ENCODE measurements around the gene ARIH1. TPM values are rescaled to one million over a fixed set of nuclear protein-coding genes. Genes with fewer than 3 reads are reported as not detected.
"Not testable (repeated sequence)": the region's sequence is repeated elsewhere in the genome, so short reads cannot be mapped to it uniquely, and the experiment has no call there.

The ARIH1 gene
- total RNA-seq, 4 donors from 2014 or later = 42.6 to 90.0 (median 58.5) TPM

DNA sequence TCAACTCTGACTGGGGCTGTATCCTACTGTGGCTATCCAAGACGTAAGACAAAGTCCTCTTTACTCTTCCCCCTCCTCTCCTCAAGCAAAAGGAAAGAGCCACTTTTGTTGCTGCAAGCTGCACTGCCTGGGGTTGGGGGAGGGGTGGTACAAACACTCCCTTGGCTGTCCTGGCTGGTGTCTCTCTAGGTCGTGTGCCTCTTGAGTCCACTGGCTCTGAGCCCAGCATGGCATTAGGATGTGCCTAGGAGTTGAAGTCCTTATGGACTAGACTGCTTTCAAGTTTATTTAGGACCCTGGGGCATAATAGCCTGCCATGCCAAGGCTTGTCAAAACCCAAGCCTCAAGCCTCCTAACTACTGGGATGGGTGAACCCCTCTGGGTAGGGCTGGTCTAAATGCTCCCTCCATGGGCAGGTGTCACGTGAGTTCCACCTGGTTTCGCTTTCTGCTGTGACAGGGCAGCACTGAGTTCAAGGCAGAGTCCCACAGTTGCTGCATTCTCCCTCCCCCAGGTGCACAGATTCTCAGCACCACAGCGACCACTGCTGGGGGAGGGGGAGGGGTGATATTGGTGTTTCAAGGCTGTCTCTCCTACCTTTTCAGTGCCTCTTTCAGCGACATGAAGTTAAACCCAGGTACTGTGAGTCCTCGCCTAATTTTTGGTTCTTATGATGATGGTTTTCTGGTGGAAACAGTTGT lies 141.6 kb downstream of the ARIH1 start:
- DNase-seq = peak; percentile 95
- Histone ChIP-seq H3K4me1 (peaks cover 17% of the 10 kb centered on the region in 2 donors), H3K27ac (peak overlapping the region; percentile 71 to 94 (median 74))
- H3K4me3 ChIP-seq (replicated peaks in 1 of 3); H3K36me3 ChIP-seq; H3K9me3 ChIP-seq; intact Hi-C loops (cut with DNase I); H3K27me3 ChIP-seq: not testable (repeated sequence)
- TF ChIP-seq, protein P1, sequence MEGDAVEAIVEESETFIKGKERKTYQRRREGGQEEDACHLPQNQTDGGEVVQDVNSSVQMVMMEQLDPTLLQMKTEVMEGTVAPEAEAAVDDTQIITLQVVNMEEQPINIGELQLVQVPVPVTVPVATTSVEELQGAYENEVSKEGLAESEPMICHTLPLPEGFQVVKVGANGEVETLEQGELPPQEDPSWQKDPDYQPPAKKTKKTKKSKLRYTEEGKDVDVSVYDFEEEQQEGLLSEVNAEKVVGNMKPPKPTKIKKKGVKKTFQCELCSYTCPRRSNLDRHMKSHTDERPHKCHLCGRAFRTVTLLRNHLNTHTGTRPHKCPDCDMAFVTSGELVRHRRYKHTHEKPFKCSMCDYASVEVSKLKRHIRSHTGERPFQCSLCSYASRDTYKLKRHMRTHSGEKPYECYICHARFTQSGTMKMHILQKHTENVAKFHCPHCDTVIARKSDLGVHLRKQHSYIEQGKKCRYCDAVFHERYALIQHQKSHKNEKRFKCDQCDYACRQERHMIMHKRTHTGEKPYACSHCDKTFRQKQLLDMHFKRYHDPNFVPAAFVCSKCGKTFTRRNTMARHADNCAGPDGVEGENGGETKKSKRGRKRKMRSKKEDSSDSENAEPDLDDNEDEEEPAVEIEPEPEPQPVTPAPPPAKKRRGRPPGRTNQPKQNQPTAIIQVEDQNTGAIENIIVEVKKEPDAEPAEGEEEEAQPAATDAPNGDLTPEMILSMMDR (IDR thresholded peaks at IDR 0.05) = peak in 1 of 6 experiments; percentile 9
- WGBS, 2 donors = 31 to 32% methylated on average over 4 to 6 of the region's 7 CpGs

DNA sequence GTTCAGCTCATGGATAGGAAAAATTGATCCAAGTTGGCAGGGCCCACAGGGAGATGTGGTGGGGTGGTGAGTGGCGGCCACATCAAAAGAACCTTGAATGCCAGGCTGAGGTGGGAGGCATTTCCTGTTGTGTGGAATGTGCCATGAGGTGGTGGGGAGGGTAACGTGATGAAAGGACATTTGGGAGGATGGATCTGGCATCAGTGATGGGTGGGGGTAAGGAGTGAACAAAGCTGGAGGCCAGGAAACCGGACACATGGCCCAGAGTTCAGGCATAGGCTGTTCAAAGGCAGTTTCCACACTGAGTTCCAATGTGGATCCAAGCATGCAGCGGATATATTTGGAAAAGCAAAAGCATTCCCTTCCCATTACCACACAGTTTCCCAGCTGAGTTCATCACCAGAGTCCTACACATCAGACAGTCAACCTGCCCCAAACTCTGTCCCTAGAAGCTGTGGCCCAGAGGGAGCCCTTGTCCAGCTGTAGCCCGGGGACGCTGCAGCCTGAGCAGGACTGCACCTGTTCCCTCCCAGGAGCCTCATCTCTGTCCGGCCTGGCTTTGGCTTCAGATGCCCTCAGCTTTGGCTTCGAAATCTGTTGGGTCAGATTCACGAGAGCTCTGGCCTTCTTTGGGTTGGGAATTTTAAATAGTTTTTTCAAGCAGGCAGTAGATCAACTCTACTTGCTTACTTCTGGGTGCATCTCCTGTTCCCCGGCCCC lies 142.5 kb downstream of the ARIH1 start:
- 90 to 92% methylated on average over 10 of the region's 10 CpGs for WGBS, 2 donors
- TF ChIP-seq, protein P1 (IDR thresholded peaks at IDR 0.05) = no peak
- no peak for TF ChIP-seq POLR2A (IDR thresholded peaks at IDR 0.05)

DNA sequence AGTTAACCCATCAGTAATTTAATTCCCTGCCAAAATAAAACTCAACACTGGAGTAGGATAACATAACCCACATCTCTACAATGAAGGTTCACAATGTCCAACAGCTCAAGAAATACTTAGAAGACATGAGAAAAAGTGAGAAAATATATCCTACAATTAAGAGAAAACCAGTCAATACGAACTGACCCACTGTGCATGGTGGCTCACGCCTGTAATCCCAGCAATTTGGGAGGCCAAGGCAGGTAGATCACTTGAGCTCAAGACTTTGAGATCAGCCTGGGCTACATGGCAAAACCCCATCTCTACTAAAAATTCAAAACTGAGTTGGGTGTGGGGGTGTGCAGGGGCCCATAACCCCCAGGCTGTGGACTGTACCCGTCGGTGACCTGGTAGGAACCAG lies 149.7 kb downstream of the ARIH1 start:
- WGBS, 2 donors = 87 to 96% methylated on average over 4 of the region's 4 CpGs
- DNase-seq; H3K36me3 ChIP-seq; H3K4me3 ChIP-seq (replicated peaks in 1 of 3); H3K4me1 ChIP-seq; H3K9me3 ChIP-seq; intact Hi-C loops (cut with DNase I); H3K27ac ChIP-seq; H3K27me3 ChIP-seq: not testable (repeated sequence)

More for the DNA sequence above, 142.5 kb downstream of the ARIH1 start:
- H3K36me3 ChIP-seq = no peaks in the 10 kb centered on the region
- DNase-seq = no peak
- intact Hi-C loops (cut with DNase I) = no loop called here
- no peak overlapping the region for H3K27ac ChIP-seq
- H3K9me3 ChIP-seq = no peaks in the 10 kb centered on the region
- peaks cover 17% of the 10 kb centered on the region in 2 donors for H3K4me1 ChIP-seq
- no peak overlapping the region for H3K4me3 ChIP-seq (replicated peaks in 1 of 3)
- H3K27me3 ChIP-seq = no peaks in the 10 kb centered on the region

DNA sequence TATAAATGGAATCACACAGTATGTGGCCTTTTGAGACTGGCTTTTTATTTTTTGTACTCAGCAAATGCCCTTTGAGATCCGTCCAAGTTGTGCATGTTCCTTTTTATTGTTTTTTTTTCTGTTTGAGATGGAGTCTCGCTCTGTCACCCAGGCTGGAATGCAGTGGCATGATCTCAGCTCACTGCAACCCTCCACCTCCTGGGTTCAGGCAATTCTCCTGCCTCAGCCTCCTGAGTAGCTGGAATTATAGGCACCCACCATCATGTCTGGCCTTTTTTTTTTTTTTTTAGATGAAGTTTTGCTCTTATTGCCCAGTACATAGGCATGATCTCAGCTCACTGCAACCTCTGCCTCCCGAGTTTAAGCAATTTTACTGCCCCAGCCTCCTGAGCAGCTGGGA lies 152.0 kb downstream of the ARIH1 start:
- H3K4me3 ChIP-seq (replicated peaks in 1 of 3); H3K9me3 ChIP-seq; H3K27me3 ChIP-seq; H3K36me3 ChIP-seq; H3K4me1 ChIP-seq; intact Hi-C loops (cut with DNase I): not testable (repeated sequence)
- 45 to 53% methylated on average over 3 of the region's 3 CpGs for WGBS, 2 donors
- H3K27ac ChIP-seq = peak overlapping the region in 1 of 3 donors; percentile 24
- peak; percentile 52 to 58 for DNase-seq

DNA sequence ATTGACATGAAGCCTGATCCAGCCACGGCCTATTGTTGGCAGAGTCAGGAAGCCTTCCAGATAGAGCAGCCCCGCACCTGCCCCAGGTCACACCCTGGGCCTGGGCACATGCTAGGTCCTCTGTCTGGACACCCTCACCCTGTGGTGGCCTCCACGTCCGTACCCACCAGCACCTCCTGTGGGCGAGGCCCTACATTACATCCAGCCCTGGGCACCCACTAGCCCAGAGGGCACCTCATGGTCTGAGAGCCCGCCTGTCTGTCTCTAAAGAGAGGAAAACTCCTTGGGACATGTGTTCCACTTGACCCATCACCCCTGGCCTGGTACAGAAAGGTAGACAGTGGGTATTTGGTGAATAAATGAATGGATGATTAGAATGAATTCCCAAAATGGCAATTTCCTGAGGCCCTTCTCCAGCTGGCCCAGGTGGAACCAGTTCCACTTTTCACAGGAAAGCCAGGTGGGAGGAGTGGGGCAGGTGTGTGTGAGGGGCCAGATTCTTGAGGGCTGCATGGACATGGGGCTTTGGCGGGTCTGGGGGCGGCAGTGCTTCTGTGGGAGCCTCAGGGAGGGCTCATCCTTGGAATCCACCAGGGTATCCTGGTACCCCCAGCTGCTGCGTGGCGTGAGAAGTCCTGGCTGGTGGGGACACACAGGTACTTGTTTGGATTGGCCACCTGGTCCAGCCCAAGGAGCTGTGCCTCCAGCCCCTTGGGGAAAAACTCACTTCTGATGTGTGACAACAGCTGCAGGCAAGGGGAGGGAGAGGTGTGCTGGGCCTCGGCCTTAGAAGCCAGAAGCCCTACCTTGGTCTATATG lies 154.3 kb downstream of the ARIH1 start:
- DNase-seq; H3K36me3 ChIP-seq; H3K9me3 ChIP-seq; H3K27ac ChIP-seq; H3K4me1 ChIP-seq; H3K4me3 ChIP-seq (replicated peaks in 1 of 3); intact Hi-C loops (cut with DNase I); H3K27me3 ChIP-seq: not testable (repeated sequence)
- WGBS, 2 donors = 95 to 97% methylated on average over 10 to 11 of the region's 11 CpGs

DNA sequence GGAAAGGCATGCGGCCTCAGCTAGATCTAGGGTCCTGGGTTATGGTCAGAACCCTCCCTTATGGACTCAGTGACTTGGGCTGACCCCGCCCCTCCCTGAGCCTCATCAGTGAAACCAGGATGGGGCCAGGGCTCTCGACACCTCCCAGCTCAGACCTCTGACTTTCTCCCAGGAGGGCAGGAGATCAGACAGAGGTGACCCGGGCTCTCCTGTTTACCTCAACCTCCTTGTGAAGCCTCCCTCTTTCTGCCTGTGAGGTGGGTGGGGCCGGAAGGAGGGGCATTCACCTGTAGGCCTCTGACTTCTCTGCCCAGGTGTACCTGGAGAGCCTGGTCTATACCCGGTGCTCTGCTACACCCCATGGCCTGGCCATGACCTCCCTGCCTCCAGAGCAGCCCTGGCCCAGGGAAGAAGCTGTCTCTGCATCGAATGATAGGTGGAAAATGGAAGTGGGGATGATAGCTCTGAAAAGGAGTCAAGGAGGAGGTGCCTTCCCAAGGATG lies 155.0 kb downstream of the ARIH1 start:
- H3K27me3 ChIP-seq; intact Hi-C loops (cut with DNase I); H3K27ac ChIP-seq; H3K4me1 ChIP-seq; H3K9me3 ChIP-seq; DNase-seq; H3K36me3 ChIP-seq; H3K4me3 ChIP-seq (replicated peaks in 1 of 3): not testable (repeated sequence)
- WGBS, 2 donors = 87 to 94% methylated on average over 5 to 7 of the region's 7 CpGs

DNA sequence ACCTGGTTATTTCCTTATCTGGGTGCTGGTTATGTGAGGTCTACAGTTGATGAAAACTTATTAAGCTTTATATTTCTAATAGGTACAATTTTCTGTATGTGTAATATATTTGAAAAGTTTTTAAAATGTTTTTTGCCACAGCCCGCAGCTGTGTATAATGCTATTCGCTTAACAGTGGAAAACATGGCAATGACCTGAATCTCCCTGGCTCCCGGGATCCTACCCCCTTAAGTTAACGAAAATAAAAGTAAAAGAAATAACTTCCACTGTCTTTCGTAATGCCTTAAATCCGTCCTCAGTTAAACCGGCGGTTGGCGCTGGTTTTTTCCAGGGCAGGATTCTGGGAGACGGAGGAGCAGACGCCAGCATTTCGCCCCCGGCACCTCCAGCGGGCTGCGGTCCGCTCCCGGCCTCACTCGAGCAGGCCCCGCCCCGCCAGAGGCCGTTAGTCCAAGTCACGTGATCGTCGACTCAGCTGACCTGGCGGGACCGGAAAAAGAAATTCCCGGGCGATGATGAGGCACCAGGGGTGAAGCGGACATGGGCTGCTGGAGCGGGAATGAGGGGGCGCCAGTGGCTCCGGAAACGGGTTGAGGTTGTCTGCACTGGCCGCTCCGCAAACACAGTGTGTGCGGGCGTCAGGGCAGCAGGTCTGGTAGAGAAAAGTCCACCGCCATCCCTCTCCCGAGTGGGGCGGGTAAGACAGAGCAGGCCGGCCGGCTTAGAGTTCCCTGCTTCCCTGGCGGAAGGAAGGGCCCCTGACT lies 162.6 kb downstream of the ARIH1 start:
- H3K27ac ChIP-seq; H3K4me3 ChIP-seq (replicated peaks in 1 of 3); H3K4me1 ChIP-seq; intact Hi-C loops (cut with DNase I); H3K27me3 ChIP-seq; H3K9me3 ChIP-seq; H3K36me3 ChIP-seq: not testable (repeated sequence)
- peak; percentile 83 to 87 for DNase-seq
- no CpG with 5 or more reads among the region's 43 CpGs for WGBS, 2 donors

DNA sequence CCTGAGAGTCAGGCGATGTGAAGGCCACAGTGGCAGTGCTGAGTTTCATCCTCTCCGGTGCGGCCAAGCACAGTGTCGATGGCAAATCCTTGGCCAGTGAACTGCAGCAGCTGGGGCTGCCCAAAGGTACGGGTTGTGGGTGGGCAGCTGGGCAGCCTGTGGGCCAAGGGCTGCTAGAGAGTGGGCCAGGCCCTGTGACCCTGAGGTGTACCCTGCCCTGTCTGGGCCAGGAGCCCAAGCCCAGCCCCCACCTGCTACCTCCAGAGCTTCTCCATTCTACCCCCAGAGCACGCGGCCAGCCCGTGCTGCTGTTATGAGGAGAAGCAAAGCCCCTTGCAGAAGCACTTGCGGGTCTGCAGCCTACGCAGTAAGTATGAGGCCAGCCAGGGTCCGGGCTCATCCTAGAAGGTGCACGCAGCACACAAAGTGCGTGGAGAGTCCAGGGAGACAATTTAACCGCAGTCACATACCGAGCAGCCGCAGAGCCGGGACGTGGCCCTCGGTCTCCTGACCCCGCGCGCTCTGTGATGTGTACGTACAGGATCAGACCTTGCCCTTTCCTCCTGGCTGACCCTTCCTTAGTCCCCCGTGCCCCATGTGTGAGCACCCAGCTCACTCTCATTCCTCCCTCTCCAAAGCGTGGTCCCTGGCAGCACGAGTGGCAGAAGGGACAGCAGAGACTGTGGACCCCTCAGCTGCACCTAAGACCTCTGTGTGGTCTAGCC lies 165.8 kb downstream of the ARIH1 start:
- DNase-seq; H3K36me3 ChIP-seq; intact Hi-C loops (cut with DNase I); H3K4me3 ChIP-seq (replicated peaks in 1 of 3); H3K4me1 ChIP-seq; H3K27ac ChIP-seq; H3K9me3 ChIP-seq; H3K27me3 ChIP-seq: not testable (repeated sequence)
- WGBS, 2 donors = no CpG with 5 or more reads among the region's 26 CpGs

DNA sequence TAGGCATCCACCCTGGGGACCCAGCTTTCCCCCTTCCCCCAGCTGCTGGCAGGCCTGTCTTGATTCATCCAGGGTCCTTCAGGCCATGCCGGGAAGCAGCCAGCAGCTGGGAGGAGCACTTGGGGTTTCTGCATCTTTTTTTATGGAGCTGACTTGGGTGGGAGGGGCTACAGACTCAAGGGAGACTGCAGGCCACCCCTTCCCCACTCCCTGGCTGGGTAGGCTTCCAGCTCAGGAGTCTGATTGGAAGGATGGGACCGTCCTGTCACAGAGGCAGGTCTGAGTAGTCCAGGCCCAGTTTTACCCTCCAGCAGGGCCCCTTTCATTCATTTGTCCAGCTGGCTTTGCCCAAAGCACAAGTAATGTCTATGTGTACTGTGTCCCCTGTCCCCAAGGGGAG lies 168.1 kb downstream of the ARIH1 start:
- H3K4me1 ChIP-seq; H3K36me3 ChIP-seq; H3K4me3 ChIP-seq (replicated peaks in 1 of 3); H3K27me3 ChIP-seq; DNase-seq; H3K27ac ChIP-seq; intact Hi-C loops (cut with DNase I); H3K9me3 ChIP-seq: not testable (repeated sequence)
- WGBS, 2 donors = no CpG with 5 or more reads among the region's 2 CpGs

Measured in thyroid gland (tissue), 4 donors.